ENCODE results near the gene ATP5F1E. TPM values are rescaled to one million over a fixed set of nuclear protein-coding genes. Genes with fewer than 3 reads are reported as not detected.

ATP5F1E gene
- total and polyA plus RNA-seq, 9 of the 15 experiments (the other 6 are each of a cell fraction or from before 2014, with no cell fraction given) = 60.3 to 162 (median 113) TPM

- BruUV-seq (replicated peaks) = TSS peak; percentile 83
- Histone ChIP-seq H3K27ac (ENCODE audit: extremely low read depth, low read depth, low read length) (peak within 1 kb of the TSS; percentile 84), H3K4me2 (ENCODE audit: insufficient read depth, low read length) (peak within 1 kb of the TSS; percentile 96), H3K79me2 (ENCODE audit: control insufficient read depth, insufficient read depth, low read length) (peaks cover 49% of the 10 kb centered on the region), H3K9me3 (replicated peaks; ENCODE audit: control insufficient read depth, insufficient read depth, low read depth, low read length) (no peaks in the 10 kb centered on the region), H2AFZ (ENCODE audit: low read depth, low read length) (peak within 1 kb of the TSS; percentile 95), H3K9me1 (ENCODE audit: control insufficient read depth, insufficient read depth, low read length) (no peaks in the 10 kb centered on the region), H3K36me3 (ENCODE audit: control insufficient read depth, insufficient read depth, low read length) (peaks cover 31% of the 10 kb centered on the region), H3K27me3 (ENCODE audit: control insufficient read depth in 2 of 2, insufficient read depth in 2 of 2, low read length in 2 of 2) (no peaks in the 10 kb centered on the region), H3K4me3 (peak within 1 kb of the TSS; percentile 78), H3K9ac (ENCODE audit: insufficient read depth in 1 of 2, low read depth in 2 of 2, low read length in 2 of 2) (peak within 1 kb of the TSS; percentile 95 to 96), H3K4me1 (replicated peaks in 1 of 2; ENCODE audit: control insufficient read depth in 2 of 2, insufficient read depth in 2 of 2, low read length in 2 of 2) (peaks cover 17 to 25% of the 10 kb centered on the region in 2 experiments; a peak in 4 of 5 replicates), H4K20me1 (replicated peaks; ENCODE audit: control insufficient read depth, insufficient read depth, low read length) (peaks cover 5% of the 10 kb centered on the region; the same call in 1 of the 2 replicates)
- DNase-seq (ENCODE audit: extremely low read depth in 1 of 4, low spot score in 3 of 4) (peak; percentile 91 to 99 (median 99)), ATAC-seq (peak; percentile 84), FAIRE-seq (peak; percentile 49)
- in situ Hi-C loops (cut with MboI) (no loop called here), intact Hi-C loops (cut with micrococcal nuclease) (loop anchor here (5.0 kb wide), 2 partner anchors 51 to 89 kb away; partner anchors contain the start of gene ATP5F1E)
- WGBS (ENCODE audit: insufficient coverage, low coverage, missing lambda C conversion rate) = 1% methylated on average over 40 of the region's 109 CpGs
- ChIA-PET POLR2A (interaction anchor here (1.1 to 4.6 kb wide), 4 partner anchors 9 to 43 kb away, joined by 3 to 29 read pairs (median 12); no protein-coding TSS in a partner anchor), CTCF (ENCODE audit: low intra/inter-chr PET ratio) (interaction anchor here (0.7 kb wide), 1 partner anchor 1908 kb away, joined by 3 read pairs; no protein-coding TSS in a partner anchor)
- TF ChIP-seq NR2C2 (CRISPR knock-in tag; IDR thresholded peaks at IDR 0.05) (no peak), NR2C2 (tag; IDR thresholded peaks at IDR 0.05) (peak; percentile 75), NFIC (IDR thresholded peaks at IDR 0.05) (no peak), ZNF444 (CRISPR knock-in tag; IDR thresholded peaks at IDR 0.05) (no peak), SIN3A (IDR thresholded peaks at IDR 0.05; ENCODE audit: borderline replicate concordance in 2 of 2, control insufficient read depth in 1 of 2, low read depth in 2 of 2, low read length in 2 of 2) (peak in 1 of 2 experiments; percentile 65; a peak in 1 of 4 replicates), ZNF77 (CRISPR knock-in tag; IDR thresholded peaks at IDR 0.05) (no peak), ZNF253 (CRISPR knock-in tag; conservative IDR thresholded peaks at IDR 0.05) (no peak), HDAC6 (IDR thresholded peaks at IDR 0.05; ENCODE audit: low read depth, low read length) (no peak), RBM22 (IDR thresholded peaks at IDR 0.05; ENCODE audit: low read depth, low read length, poor library complexity, severe bottlenecking) (no peak), SRSF3 (IDR thresholded peaks at IDR 0.05; ENCODE audit: insufficient read depth, low read length) (no peak), TCF7 (IDR thresholded peaks at IDR 0.05; ENCODE audit: borderline replicate concordance) (peak; percentile 87), CTBP1 (IDR thresholded peaks at IDR 0.05; ENCODE audit: borderline replicate concordance) (peak; percentile 55; the same call in 1 of the 2 replicates), KDM1A (IDR thresholded peaks at IDR 0.05) (no peak), XRCC4 (IDR thresholded peaks at IDR 0.05; ENCODE audit: extremely low read depth, insufficient read depth, insufficient read length) (no peak), RBBP5 (IDR thresholded peaks at IDR 0.05; ENCODE audit: borderline replicate concordance, insufficient read depth, low read length, poor library complexity, severe bottlenecking) (peak; percentile 93), PRPF4 (IDR thresholded peaks at IDR 0.05; ENCODE audit: insufficient read depth, low read depth, low read length, poor library complexity, severe bottlenecking) (no peak), NRF1 (conservative IDR thresholded peaks at IDR 0.05 in 1 of 2, IDR thresholded peaks at IDR 0.05 in 1 of 2) (peak; percentile 88 to 92), SAP30 (IDR thresholded peaks at IDR 0.05; ENCODE audit: borderline replicate concordance, insufficient read depth, low read depth, low read length, poor library complexity, severe bottlenecking) (peak; percentile 20), SMAD1 (IDR thresholded peaks at IDR 0.05; ENCODE audit: low read depth, low read length, partially characterized antibody) (peak; percentile 18), MEIS2 (IDR thresholded peaks at IDR 0.05; ENCODE audit: partially characterized antibody) (peak; percentile 85)
Observed at GRCh38 chr20:58980711-58981627, 51.2 kb downstream of the ATP5F1E start, which contains the start of gene NELFCD. Gene NELFCD, plus strand, starts transcription at chr20:58981256. Its CDS starts 54 bp downstream, at chr20:58981310.
